A172 (cell line): ENCODE data around the gene DENND4C. TPM values are rescaled to one million over a fixed set of nuclear protein-coding genes. Genes with fewer than 3 reads are reported as not detected.
A peak's percentile ranks its signal among the peaks of the same experiment; 100 is the strongest.
"Not testable (repeated sequence)": the region's sequence is repeated elsewhere in the genome, so short reads cannot be mapped to it uniquely, and the experiment has no call there.

ENCODE experiments used
- DNase-seq: peaks from one replicate; pipeline ENCODE4 v3.0.0-alpha.2; 2015; ENCODE audit warnings: low spot score
- total RNA-seq: library from RNA; depleted of rRNA; stranded (reverse); fragments of >200 nt; shearing (Covaris generic); gene quantifications from 2 replicates; pipeline ENCODE4 v1.2.3, GENCODE V29; 2014

DENND4C gene
- total RNA-seq, 1 experiment from 2014 or later, result 40.0 TPM

GRCh38 chr9:19372567-19372966 lies 142.1 kb downstream of the DENND4C start:
- DNase-seq, result no peak

- DNase-seq, result no peak
Observed at GRCh38 chr9:19373527-19373926, 143.0 kb downstream of the DENND4C start.

DNA sequence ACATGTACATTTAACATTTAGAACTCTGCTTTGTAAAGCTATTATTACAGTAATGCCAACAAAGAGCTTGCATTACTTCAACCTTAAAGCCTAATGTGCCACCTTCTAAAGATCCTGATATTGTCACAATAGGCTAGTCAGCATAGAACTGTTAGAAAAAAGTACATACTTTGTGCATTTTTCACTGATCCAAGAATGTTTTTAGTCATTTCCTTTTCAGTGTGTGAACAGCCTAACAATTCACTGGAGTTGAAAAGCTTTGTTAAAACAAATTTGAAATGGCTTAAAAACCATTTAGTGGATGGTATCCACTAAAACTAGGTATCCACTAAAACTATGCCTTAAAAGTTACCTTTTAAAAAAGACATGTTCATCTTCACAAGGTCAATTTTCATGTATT lies 145.0 kb downstream of the DENND4C start:
- DNase-seq, result no peak

- no peak for DNase-seq
Observed at GRCh38 chr9:19376931-19377330, 146.4 kb downstream of the DENND4C start.

DNA sequence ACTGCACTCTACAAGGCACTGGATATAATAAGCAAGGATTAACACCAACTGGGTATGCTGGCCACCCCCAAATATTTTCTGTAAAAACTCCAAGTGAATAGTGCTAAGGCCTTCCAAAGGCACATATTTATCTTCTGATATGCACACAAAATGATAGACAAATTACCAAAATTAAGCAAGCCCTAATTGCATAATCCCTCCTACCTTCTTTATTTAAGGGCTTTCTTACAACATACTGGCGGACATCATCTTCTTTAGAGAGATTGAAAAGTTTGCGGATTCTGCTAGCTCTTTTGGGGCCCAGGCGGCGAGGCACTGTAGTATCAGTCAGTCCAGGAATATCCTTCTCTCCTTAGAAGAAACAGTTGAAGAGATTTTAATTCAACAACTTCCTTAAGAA lies 147.7 kb downstream of the DENND4C start:
- no peak for DNase-seq

DNA sequence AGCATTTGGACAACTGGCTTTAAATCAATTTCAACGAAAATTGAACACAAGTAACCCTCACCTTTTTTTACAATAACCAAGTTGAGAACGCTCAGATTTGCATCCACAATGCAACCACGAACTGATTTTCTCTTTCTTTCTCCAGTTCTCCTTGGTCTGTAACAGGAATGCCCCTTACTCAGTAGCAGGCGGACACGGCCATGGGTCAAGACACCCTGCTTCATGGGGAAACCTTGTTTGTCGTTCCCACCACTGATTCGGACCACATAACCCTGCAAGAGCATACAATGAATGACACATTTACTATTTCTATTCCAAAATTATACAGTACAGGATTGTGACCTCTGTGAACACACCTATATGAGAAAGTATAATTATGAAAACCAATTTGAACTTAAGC lies 148.2 kb downstream of the DENND4C start:
- DNase-seq, result no peak

GRCh38 chr9:19379283-19379682 lies 148.8 kb downstream of the DENND4C start:
- DNase-seq, result no peak

DNA sequence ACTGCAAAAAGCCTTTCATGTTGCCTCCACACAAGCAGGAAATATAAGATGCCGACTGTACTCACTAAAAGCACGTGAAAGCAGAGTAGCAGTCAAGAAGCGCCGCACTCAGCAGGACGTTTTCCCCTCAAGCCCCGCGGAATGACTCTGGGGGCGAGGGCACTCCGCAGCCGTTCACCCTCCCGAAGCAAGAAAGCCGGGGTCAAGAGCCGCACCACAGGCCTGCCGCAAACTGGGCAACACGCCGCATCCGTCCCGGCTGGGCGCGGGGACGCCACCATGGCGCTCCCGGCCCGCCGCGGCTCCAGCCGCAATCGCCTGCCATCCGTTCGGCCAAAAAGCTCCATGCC lies 149.2 kb downstream of the DENND4C start:
- peak; percentile 19 for DNase-seq

GRCh38 chr9:19380826-19381075 lies 150.3 kb downstream of the DENND4C start:
- no peak for DNase-seq

- DNase-seq, result no peak
Observed at GRCh38 chr9:19381656-19382055, 151.2 kb downstream of the DENND4C start.

GRCh38 chr9:19385212-19385611 lies 154.7 kb downstream of the DENND4C start:
- DNase-seq, result not testable (repeated sequence)

DNA sequence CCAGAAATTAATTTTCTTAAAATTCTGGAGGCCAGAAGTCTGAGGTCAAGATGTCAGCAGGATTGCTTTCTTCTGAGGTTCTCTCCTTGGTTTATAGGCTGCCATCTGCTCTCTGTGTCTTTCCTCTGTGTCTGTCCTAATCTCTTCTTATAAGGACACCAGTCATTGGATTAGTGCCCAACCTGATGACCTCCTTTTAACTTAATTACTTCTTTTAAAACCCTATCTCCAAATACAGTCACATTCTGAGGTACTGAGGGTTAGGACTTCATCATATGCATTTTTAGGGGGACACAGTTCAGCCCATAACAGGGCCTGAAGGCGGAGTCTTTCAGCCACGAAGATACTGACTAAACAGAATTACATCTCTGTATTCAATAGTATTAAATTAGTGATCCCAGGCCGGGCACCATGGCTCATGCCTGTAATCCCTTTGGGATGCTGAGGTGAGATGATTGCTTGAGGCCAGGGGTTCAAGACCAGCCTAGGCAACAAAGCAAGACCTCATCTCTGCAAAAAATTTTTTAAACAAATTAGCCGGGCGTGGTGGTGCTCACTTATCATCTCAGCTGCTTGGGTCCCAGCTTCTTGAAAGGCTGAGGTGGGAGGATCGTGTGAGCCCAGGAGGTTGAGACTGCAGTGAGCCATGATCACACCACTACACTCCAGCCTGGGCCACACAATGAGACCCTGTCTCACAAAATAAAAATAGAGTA lies 155.5 kb downstream of the DENND4C start:
- DNase-seq, result no peak

GRCh38 chr9:19386502-19387044 lies 156.1 kb downstream of the DENND4C start:
- DNase-seq, result no peak

- no peak for DNase-seq
Observed at GRCh38 chr9:19387317-19387716, 156.8 kb downstream of the DENND4C start.

DNA sequence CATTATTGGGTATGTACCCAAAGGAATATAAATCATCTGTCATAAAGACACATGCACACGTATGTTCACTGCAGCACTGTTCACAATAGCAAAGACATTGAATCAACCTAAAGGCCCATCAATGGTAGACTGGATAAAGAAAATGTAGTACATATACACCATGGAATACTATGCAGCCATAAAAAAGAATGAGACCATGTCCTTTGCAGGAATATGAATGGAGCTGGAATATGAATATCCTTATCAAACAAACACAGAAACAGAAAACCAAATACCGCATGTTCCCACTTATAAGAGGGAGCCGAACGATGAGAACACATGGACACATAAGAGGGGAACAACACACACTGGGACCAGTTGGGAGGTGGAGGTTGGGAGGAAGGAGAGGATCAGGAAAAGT lies 159.0 kb downstream of the DENND4C start:
- not testable (repeated sequence) for DNase-seq

- no peak for DNase-seq
Observed at GRCh38 chr9:19397845-19398244, 167.4 kb downstream of the DENND4C start.

DNA sequence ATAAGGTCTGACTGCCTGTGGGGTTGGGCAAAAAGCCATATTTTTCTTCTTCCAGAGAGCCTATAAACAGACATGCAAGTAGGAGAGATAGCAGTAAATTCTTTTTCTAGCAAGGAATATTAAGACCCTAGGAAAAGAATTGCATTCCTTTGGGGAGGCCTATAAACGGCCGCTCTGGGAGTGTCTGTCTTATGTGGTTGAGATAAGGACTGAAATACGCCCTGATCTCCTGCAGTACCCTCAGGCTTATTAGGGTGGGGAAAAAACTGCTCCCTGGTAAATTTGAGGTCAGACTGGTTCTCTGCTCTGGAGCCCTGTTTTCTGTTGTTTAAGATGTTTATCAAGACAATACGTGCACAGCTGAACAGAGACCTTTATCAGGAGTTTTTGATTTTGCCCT lies 172.7 kb downstream of the DENND4C start:
- DNase-seq, result not testable (repeated sequence)

- DNase-seq, result no peak
Observed at GRCh38 chr9:19404283-19405075, 174.0 kb downstream of the DENND4C start.

GRCh38 chr9:19405771-19406170 lies 175.3 kb downstream of the DENND4C start:
- no peak for DNase-seq

DNA sequence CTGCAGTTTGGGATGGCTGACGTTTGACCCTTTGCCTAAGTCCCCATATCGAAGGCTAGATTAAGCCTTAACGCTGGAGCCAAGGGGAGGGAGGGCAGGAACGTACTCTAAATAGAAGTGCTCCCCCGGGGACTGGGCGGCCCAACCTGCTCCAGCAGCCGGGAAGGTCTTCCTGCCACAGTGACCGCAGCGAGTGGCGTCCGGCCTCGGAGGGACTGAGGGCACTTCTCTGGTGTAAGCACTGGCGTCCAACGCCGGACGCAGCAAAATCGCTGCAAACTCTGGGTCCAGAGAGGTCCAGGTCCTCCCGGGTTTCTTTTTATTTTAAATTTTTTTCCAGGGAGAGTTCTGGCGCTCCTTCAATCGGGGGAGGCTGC lies 177.8 kb downstream of the DENND4C start:
- no peak for DNase-seq

GRCh38 chr9:19408693-19409400 lies 178.4 kb downstream of the DENND4C start, which contains the start of gene ACER2:
Gene ACER2, plus strand, starts transcription at chr9:19409009. Its CDS starts 76 bp downstream, at chr9:19409085.
- DNase-seq, result peak; percentile 75

GRCh38 chr9:19409401-19410194 lies 179.1 kb downstream of the DENND4C start:
- peak; percentile 3 for DNase-seq
